Ovary (tissue), 9 donors: Measurements from ENCODE around the gene NQO1. TPM values are rescaled to one million over a fixed set of nuclear protein-coding genes. Genes with fewer than 3 reads are reported as not detected.

ENCODE experiments used
- DNase-seq, 5 donors: peaks; one replicate each; pipeline ENCODE4 v3.0.0-alpha.2; 2019 to 2020
- H3K27ac ChIP-seq, 2 donors: fragments of 200-600 bp; one replicate each; pipeline versions ENCODE4 v1.5.1 to v1.8.0; 2019 to 2022
- H3K27me3 ChIP-seq: fragments of 200-600 bp; one replicate; pipeline ENCODE4 v1.8.0; 2022
- H3K36me3 ChIP-seq: fragments of 200-600 bp; sonication (generic); one replicate; pipeline ENCODE4 v1.5.1; 2019
- H3K4me1 ChIP-seq: one replicate; pipeline ENCODE4 v1.8.1; 2013; ENCODE audit warnings: mild to moderate bottlenecking, moderate library complexity; ENCODE audit not compliant: insufficient read depth
- H3K4me3 ChIP-seq: fragments of 200-600 bp; sonication (generic); one replicate; pipeline ENCODE4 v1.5.1; 2017
- H3K9me3 ChIP-seq, 2 donors: fragments of 200-600 bp in 1 of 2; sonication (generic) in 1 of 2; one replicate each; pipeline versions ENCODE4 v1.5.1 to v1.8.1; 2013 to 2019; ENCODE audit warnings: mild to moderate bottlenecking in 1 of 2, moderate library complexity in 1 of 2
- EP300 ChIP-seq: sonication (generic); formaldehyde crosslinking; IDR thresholded peaks from one replicate; pipeline ENCODE4 v1.6.1; 2017; ENCODE audit warnings: antibody characterized with exemption
- POLR2A ChIP-seq: fragments of 450-650 bp; IDR thresholded peaks from one replicate; pipeline ENCODE4 v1.6.1; 2017; ENCODE audit warnings: antibody characterized with exemption, mild to moderate bottlenecking, moderate library complexity
- WGBS, 3 donors: extraction: QIAGEN DNeasy Blood & Tissue Kit in 1 of 3; methylation state at CpG; one replicate each; pipeline versions ENCODE4 v1.1.5 to v1.1.7; 2013 to 2017; 5-methylcytosine and 5-hydroxymethylcytosine counted together
- intact Hi-C, 4 donors: fragments of 100-400 bp; cut with DNase I; formaldehyde crosslinking; loops; one replicate each; pipeline versions ENCODE4 v1.11.0 to v1.15.1; 2022 to 2023
- polyA plus RNA-seq, 2 donors: library from polyadenylated mRNA; stranded (reverse); fragments of 200-250 nt in 1 of 2; fragments of 350-450 nt in 1 of 2; fragmentation: Illumina TruSeq in 1 of 2; extraction: RNeasy Lipid Tissue Mini Kit (QIAGEN cat#74804) in 1 of 2; gene quantifications; one replicate each; pipeline ENCODE4 v1.2.3, GENCODE V29; 2013 to 2014
- total RNA-seq, 7 donors: library from RNA; depleted of rRNA in 2 of 7; stranded (reverse); fragments of >200 nt in 2 of 7; fragmentation: NEBNext Ultra II Directional in 3 of 7; extraction: Animal tissue kit (Norgen Biotek cat#: 25700) in 3 of 7; gene quantifications; one replicate each; pipeline versions ENCODE4 v1.1.0 to v1.2.4, GENCODE V29; 2016 to 2023
- TF ChIP-seq, protein P1 (sequence below), 3 donors: fragments of 450-650 bp in 2 of 3; fragments of 200-600 bp in 1 of 3; IDR thresholded peaks; one replicate each; pipeline versions ENCODE4 v1.5.1 to v1.8.0; 2016 to 2022; ENCODE audit warnings: antibody characterized with exemption in 3 of 3, mild to moderate bottlenecking in 1 of 3
- donor health status: DM: no; HTN: no; CAD: no; lungs with moderate emphysema.
- donor health status: DM: no; HTN: no; CAD: no.
- donor health status: Bipolar disorder and iron deficiency.
- donor health status: DM: yes; HTN: yes; CAD: no.
- donor health status: DM: no; HTN: no; CAD: no.
- donor health status: DM: yes; HTN: yes; CAD: no.

Gene NQO1
- total and polyA plus RNA-seq, 9 donors: 7.9 to 29.1 (median 11.9) TPM

DNA sequence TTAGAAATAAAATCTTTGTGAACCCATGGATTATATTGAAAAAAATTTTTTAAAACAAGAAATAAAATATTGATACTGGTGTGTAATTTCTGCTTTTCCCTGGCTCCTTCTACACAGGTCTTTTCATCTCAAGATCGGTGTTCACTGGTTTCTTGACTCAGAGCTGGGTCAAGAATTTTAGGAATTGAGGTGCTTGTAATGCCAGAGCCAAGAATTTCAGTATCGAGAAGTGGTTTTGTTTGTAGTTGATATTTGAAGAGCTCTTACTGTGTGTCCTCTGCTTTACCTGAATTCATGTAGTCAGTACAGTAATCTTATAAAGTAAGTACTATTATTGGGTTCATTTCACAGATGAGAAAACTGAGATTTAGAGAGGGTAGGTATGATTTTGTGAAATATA lies 43.0 kb upstream of the NQO1 start:
- 29 to 59% (median 41%) methylated on average over 2 of the region's 2 CpGs for WGBS, 3 donors
- Histone ChIP-seq H3K36me3 (no peaks in the 10 kb centered on the region), H3K27ac (no peak overlapping the region), H3K9me3 (no peaks in the 10 kb centered on the region), H3K4me1 (peaks cover 3% of the 10 kb centered on the region), H3K4me3 (no peak overlapping the region), H3K27me3 (no peaks in the 10 kb centered on the region)
- intact Hi-C loops: no loop called here
- no peak for DNase-seq
- TF ChIP-seq, protein P1, sequence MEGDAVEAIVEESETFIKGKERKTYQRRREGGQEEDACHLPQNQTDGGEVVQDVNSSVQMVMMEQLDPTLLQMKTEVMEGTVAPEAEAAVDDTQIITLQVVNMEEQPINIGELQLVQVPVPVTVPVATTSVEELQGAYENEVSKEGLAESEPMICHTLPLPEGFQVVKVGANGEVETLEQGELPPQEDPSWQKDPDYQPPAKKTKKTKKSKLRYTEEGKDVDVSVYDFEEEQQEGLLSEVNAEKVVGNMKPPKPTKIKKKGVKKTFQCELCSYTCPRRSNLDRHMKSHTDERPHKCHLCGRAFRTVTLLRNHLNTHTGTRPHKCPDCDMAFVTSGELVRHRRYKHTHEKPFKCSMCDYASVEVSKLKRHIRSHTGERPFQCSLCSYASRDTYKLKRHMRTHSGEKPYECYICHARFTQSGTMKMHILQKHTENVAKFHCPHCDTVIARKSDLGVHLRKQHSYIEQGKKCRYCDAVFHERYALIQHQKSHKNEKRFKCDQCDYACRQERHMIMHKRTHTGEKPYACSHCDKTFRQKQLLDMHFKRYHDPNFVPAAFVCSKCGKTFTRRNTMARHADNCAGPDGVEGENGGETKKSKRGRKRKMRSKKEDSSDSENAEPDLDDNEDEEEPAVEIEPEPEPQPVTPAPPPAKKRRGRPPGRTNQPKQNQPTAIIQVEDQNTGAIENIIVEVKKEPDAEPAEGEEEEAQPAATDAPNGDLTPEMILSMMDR (IDR thresholded peaks at IDR 0.05): no peak
- TF ChIP-seq POLR2A: no peak
- TF ChIP-seq EP300: no peak

DNA sequence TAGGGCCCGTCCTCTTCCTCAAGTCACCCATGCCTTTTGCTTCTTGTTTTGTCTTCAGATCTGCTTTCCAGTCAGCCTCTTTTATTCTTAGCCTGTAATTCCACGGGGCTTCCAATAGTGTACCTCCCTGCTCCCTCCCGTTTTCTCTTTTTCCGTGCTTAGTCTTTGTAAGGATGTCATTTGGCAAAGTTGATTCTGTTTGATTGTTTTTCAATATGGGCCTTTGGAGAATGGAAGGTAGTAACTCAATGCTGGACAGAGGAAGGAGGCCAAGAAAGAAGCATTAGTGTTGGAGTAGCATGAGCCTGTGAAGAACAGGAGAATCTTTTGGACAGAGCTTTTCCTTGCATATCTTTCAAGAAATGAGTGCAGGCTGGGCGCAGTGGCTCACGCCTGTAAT lies 42.3 kb upstream of the NQO1 start:
- Histone ChIP-seq H3K4me1 (peaks cover 3% of the 10 kb centered on the region), H3K27ac (no peak overlapping the region), H3K4me3 (no peak overlapping the region), H3K27me3 (no peaks in the 10 kb centered on the region), H3K36me3 (no peaks in the 10 kb centered on the region), H3K9me3 (no peaks in the 10 kb centered on the region)
- WGBS, 3 donors: 84 to 96% (median 85%) methylated on average over 6 of the region's 6 CpGs
- no peak for TF ChIP-seq EP300
- TF ChIP-seq, protein P1 (IDR thresholded peaks at IDR 0.05): no peak
- TF ChIP-seq POLR2A: no peak
- DNase-seq: no peak
- intact Hi-C loops: no loop called here

DNA sequence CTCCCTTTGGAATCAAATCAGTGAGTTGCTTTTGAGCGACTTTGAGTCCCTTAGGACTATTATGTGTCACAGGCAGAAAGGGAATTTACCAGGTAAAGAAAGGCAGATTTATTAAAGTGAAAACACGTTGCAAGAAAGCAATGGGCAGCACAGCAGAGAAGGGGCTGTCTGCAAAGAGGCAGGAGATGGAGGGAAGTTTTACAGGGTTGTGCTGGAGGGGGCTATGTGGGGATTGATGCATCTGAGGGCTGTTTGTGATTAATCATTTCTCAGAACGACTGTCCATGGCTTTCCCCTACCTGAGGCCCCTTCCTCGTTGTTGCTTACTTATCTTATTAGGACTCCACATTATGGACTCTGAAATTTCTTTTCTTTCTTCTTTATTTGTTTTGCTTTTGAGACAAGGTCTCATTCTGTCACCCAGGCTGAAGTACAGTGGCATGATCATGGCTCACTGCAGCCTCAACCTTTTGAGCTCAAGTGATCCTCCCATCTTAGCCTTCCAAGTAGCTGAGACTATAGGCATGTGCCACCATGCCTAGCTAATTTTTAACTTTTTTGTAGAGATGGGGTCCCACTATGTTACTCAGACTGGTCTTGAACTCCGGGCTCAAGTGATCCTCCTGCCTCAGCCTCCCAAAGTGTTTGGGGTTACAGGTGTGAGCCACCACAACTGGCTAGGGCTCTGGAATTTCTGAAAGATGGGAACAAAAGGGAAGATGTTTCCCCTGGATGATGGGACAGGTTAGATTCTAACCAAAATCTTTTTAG lies 41.3 kb upstream of the NQO1 start:
- H3K36me3 ChIP-seq: no peaks in the 10 kb centered on the region
- H3K4me1 ChIP-seq: peaks cover 2% of the 10 kb centered on the region
- intact Hi-C loops: no loop called here
- H3K9me3 ChIP-seq: no peaks in the 10 kb centered on the region
- H3K4me3 ChIP-seq: no peak overlapping the region
- 80 to 89% (median 80%) methylated on average over 5 of the region's 5 CpGs for WGBS, 3 donors
- H3K27me3 ChIP-seq: no peaks in the 10 kb centered on the region
- H3K27ac ChIP-seq: no peak overlapping the region
- DNase-seq: no peak
- TF ChIP-seq EP300: no peak

DNA sequence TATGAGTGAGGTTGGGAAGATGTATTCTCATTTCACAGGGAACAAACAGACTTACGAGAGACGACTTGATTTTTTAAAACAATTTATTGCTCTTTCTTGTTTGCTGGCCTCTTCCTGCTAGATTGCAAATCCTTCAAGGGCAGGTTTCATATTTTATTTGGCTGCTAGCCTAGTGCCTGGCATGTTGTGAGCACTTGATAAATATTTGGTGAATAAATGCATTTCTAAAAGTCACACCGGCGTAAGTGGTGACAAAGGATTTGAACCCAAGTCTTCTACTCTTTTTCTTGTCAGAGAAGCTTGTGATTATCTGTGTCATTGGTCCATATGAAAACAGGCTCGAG lies 37.2 kb upstream of the NQO1 start:
- Histone ChIP-seq H3K4me3 (no peak overlapping the region), H3K9me3 (no peaks in the 10 kb centered on the region), H3K36me3 (no peaks in the 10 kb centered on the region), H3K27ac (no peak overlapping the region), H3K4me1 (no peaks in the 10 kb centered on the region), H3K27me3 (no peaks in the 10 kb centered on the region)
- 20 to 38% (median 36%) methylated on average over 5 of the region's 5 CpGs for WGBS, 3 donors
- DNase-seq: no peak
- intact Hi-C loops: no loop called here
- TF ChIP-seq EP300 (no peak), POLR2A (no peak)
- TF ChIP-seq, protein P1 (IDR thresholded peaks at IDR 0.05): no peak

DNA sequence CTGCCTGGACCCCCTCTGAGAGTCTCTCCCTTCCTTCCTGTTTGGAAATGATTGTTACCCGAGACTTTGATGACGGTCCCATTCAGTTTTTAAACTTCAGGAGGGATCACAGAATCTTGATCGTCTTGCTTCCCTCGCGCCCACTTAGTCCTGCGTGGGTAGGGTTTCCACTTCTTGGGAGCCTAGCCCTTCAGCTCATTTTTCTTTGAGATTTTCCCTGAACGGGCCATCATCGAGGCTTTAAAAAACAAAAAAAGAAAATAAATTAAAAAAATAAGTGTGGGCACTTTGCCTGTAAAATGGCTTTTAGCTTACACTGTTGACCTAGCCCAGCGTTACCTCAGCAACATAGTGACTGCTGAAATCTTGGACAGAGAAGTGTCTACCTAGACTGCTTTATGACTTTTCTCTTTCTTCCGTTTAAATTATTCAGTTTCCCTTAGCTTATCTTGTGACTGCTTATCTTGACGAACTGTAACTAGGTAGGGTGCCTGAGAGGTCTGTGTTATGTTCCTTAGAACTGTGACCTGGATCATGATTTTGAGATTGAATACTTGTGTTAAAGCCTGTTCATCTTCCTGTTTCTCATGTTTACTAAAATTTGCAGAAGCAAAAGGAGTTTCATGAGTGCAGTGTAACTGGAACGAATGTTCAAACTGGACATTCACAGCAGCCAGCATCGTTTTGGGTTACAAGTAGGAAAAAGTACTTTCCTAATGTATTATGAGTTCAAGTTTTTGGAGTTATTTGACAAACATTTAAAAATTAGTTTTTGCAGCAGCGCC lies 36.6 kb upstream of the NQO1 start:
- Histone ChIP-seq H3K4me1 (no peaks in the 10 kb centered on the region), H3K27ac (peak overlapping the region; percentile 10 to 82), H3K4me3 (peak overlapping the region; percentile 93), H3K36me3 (no peaks in the 10 kb centered on the region), H3K27me3 (no peaks in the 10 kb centered on the region), H3K9me3 (no peaks in the 10 kb centered on the region)
- no peak for DNase-seq
- intact Hi-C loops: no loop called here
- WGBS, 3 donors: 1 to 4% (median 3%) methylated on average over 14 of the region's 14 CpGs
- TF ChIP-seq POLR2A: no peak
- TF ChIP-seq, protein P1 (IDR thresholded peaks at IDR 0.05): no peak
